Measurements from ENCODE around the gene ASXL3. TPM values are rescaled to one million over a fixed set of nuclear protein-coding genes. Genes with fewer than 3 reads are reported as not detected.

The ASXL3 gene
- total RNA-seq, 2 donors from 2014 or later: 4.5 to 4.7 TPM

GRCh38 chr18:33579349-33580215 lies 1.6 kb downstream of the ASXL3 start:
- intact Hi-C loops (cut with DNase I): no loop called here
- no peak for DNase-seq
- peak in 1 of 2 donors; percentile 7 for ATAC-seq

- intact Hi-C loops (cut with DNase I): no loop called here
- no peak for DNase-seq
- ATAC-seq: no peak
Observed at GRCh38 chr18:33580546-33580945, 2.5 kb downstream of the ASXL3 start.

- intact Hi-C loops (cut with DNase I): no loop called here
- DNase-seq (peak; percentile 24), ATAC-seq (no peak)
Observed at GRCh38 chr18:33581856-33582255, 3.8 kb downstream of the ASXL3 start.

GRCh38 chr18:33583901-33584300 lies 5.9 kb downstream of the ASXL3 start:
- ATAC-seq: no peak
- no peak for DNase-seq
- intact Hi-C loops (cut with DNase I): no loop called here

GRCh38 chr18:33584548-33585430 lies 6.8 kb downstream of the ASXL3 start:
- DNase-seq (no peak), ATAC-seq (peak; percentile 74 to 78)
- intact Hi-C loops (cut with DNase I): no loop called here

GRCh38 chr18:33585431-33585775 lies 7.4 kb downstream of the ASXL3 start:
- ATAC-seq: peak in 1 of 2 donors; percentile 27
- no peak for DNase-seq
- intact Hi-C loops (cut with DNase I): no loop called here

GRCh38 chr18:33588361-33588760 lies 10.3 kb downstream of the ASXL3 start:
- ATAC-seq: no peak
- no peak for DNase-seq
- intact Hi-C loops (cut with DNase I): no loop called here

GRCh38 chr18:33593261-33593660 lies 15.2 kb downstream of the ASXL3 start:
- intact Hi-C loops (cut with DNase I): no loop called here
- ATAC-seq (no peak), DNase-seq (no peak)

- ATAC-seq (no peak), DNase-seq (no peak)
- intact Hi-C loops (cut with DNase I): no loop called here
Observed at GRCh38 chr18:33594799-33595198, 16.8 kb downstream of the ASXL3 start.

GRCh38 chr18:33596178-33596854 lies 18.3 kb downstream of the ASXL3 start:
- intact Hi-C loops (cut with DNase I): no loop called here
- ATAC-seq (peak in 1 of 2 donors; percentile 79), DNase-seq (no peak)

- ATAC-seq: no peak
- intact Hi-C loops (cut with DNase I): no loop called here
- DNase-seq: no peak
Observed at GRCh38 chr18:33600846-33601245, 22.8 kb downstream of the ASXL3 start.

GRCh38 chr18:33603454-33603853 lies 25.4 kb downstream of the ASXL3 start:
- DNase-seq (no peak), ATAC-seq (no peak)
- intact Hi-C loops (cut with DNase I): no loop called here

GRCh38 chr18:33605250-33605649 lies 27.2 kb downstream of the ASXL3 start:
- ATAC-seq (no peak), DNase-seq (no peak)
- intact Hi-C loops (cut with DNase I): no loop called here

- no peak for DNase-seq
- no peak for ATAC-seq
- intact Hi-C loops (cut with DNase I): no loop called here
Observed at GRCh38 chr18:33606621-33607020, 28.6 kb downstream of the ASXL3 start.

- DNase-seq (no peak), ATAC-seq (no peak)
- intact Hi-C loops (cut with DNase I): no loop called here
Observed at GRCh38 chr18:33611525-33612135, 33.6 kb downstream of the ASXL3 start.

- DNase-seq: no peak
- no peak for ATAC-seq
- intact Hi-C loops (cut with DNase I): no loop called here
Observed at GRCh38 chr18:33612632-33613031, 34.6 kb downstream of the ASXL3 start.

- intact Hi-C loops (cut with DNase I): no loop called here
- ATAC-seq (no peak), DNase-seq (no peak)
Observed at GRCh38 chr18:33616556-33616955, 38.5 kb downstream of the ASXL3 start.

- intact Hi-C loops (cut with DNase I): no loop called here
- DNase-seq (no peak), ATAC-seq (no peak)
Observed at GRCh38 chr18:33627114-33627513, 49.1 kb downstream of the ASXL3 start.

- ATAC-seq: no peak
- intact Hi-C loops (cut with DNase I): no loop called here
Observed at GRCh38 chr18:33630476-33630875, 52.5 kb downstream of the ASXL3 start.

More at GRCh38 chr18:33630476-33630875, 52.5 kb downstream of the ASXL3 start:
- DNase-seq: no peak
